ENCODE data around the gene FDXR.

GRCh38 chr17:74842146-74842598 lies 30.6 kb downstream of the FDXR start:
- TF ChIP-seq POLR2A (IDR thresholded peaks at IDR 0.05; ENCODE audit: low read length) (no peak), GATA1 (IDR thresholded peaks at IDR 0.05; ENCODE audit: low read depth, low read length) (no peak)

All from erythroblast (primary cell).